ENCODE data around the gene LSM14A.
"Not testable (repeated sequence)": the region's sequence is repeated elsewhere in the genome, so short reads cannot be mapped to it uniquely, and the experiment has no call there.

The LSM14A gene
- total RNA-seq, result 31.4 to 83.0 (median 57.9) reads per million in 17 experiments

GRCh38 chr19:34171877-34172660 is at the start of gene LSM14A:
Gene LSM14A, plus strand, starts transcription at chr19:34172504. Its CDS starts 139 bp downstream, at chr19:34172643.
- DNase-seq, result peak; percentile 95 to 99 (median 96)

- DNase-seq, result no peak
Measured at GRCh38 chr19:34124828-34125227, 47.5 kb upstream of the LSM14A start.

GRCh38 chr19:34126966-34127365 is 45.3 kb upstream of the LSM14A start:
- DNase-seq, result no peak

DNA sequence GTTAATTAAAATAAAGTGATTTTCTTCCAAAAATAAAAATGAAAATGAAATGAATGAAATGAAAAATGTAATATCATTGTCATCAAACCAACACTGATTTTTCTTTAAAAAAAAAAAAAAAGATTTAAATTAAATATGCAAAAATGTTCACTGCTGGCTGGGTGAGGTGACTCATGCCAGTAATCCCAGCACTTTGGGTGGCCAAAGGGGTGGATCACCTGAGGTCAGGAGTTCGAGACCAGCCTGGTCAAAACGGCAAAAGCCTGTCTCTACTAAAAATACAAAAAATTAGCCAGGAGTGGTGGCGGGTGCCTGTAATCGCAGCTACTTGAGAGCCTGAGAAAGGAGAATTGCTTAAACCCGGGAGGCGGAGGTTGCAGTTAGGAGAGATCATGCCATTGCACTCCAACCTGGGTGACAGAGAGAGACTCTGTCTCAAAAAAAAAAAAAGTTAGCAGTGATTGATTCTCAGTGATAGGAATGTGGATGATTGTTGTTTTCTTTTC is 44.6 kb upstream of the LSM14A start:
- no peak for DNase-seq

DNA sequence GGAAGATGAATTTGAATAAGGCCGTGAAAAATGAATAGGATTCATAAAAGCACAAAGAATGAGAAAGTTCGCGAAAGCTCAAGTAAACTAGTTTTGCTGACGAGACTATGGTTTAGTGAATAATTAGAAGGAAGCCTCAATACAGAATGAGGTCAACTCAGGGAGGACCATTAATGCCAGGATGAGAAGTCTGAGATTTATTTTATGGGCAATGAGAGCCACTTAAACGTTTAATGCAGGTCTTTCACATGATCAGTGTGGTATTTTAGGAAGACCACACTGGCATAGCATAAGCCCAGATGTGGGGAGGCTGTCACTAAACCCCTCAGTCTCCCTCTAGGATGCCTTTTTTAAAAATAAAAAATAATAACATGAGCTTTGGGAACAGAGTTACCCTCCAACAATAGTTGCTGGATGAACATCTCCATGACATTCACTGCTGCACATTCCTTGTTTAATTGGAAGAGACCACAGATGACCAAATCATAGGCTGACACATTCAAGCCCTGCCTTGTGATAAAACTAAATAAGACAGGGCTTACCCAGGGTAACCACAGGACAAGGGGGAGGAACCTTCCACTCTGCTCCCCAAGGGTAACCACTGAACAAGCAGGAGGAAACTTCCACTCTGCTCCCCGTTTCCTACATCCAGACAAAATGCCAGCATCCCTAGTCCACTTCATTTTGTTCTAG is 43.6 kb upstream of the LSM14A start:
- no peak for DNase-seq

DNA sequence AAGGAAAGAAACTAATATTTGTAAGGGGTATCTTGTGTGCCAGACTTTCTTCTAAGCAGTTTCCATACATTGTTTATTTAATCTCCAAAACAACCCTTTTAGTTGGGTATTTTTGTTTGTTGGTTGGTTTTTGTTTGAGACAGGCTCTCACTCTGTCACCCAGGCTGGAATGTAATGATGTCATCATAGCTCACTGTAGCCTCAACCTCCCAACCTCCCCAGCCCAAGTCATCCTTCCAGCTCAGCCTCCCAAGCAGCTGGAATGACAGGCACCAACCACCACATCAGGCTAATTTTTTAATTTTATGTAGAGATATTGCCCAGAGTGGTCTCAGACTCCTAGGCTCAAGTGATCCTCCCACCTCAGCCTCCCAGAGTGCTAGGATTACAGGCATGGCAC is 41.2 kb upstream of the LSM14A start:
- DNase-seq, result no peak

DNA sequence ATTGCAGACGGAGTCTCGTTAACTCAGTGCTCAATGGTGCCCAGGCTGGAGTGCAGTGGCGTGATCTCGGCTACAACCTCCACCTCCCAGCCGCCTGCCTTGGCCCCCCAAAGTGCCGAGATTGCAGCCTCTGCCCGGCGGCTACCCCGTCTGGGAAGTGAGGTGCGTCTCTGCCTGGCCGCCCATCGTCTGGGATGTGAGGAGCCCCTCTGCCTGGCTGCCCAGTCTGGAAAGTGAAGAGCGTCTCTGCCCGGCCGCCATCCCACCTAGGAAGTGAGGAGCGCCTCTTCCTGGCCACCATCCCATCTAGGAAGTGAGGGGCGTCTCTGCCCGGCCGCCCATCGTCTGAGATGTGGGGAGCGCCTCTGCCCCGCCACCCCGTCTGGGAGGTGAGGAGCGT is 40.2 kb upstream of the LSM14A start:
- DNase-seq, result not testable (repeated sequence)

- not testable (repeated sequence) for DNase-seq
Measured at GRCh38 chr19:34132706-34133105, 39.6 kb upstream of the LSM14A start.

DNA sequence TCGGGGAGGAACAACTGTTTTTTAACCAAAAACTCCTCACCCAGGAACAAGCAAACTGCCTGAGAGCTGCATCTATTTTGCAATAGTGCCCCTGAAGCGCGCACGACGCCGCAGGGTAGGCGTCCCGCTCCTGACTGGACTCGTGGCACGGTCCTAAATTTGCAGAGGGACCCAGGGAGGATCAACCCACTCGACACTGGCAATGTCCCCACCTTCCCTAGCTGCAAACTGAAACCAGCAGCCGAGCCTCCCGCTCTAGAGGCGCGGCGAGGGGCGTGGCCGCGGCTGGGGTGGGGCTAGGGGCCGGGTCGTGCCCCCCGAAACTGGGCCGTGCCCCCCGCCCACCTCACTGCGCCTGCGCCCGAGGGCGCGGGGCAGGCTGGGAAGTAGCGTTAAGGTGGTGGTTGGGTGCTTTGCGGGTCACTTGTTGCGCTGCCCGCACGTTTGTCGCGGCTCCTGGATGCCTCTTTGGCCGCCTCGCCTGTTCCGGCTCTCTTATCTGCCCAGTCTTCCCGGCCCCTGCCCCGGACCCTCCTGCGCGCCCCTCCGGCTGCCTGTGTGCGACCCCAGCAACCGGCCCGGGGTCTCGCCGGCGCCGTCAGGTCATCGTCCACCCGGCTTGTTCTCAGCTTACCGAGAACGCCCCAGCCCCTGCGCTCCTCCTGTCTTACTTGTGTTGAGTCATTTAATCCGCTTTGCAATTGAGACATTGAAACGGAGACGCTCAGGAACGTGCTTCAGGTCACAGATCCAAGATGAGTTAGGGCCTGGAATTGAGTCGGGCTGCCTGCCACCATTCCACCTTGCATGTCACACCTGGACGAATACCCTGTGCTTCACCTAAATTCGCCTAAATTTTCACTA is 37.9 kb upstream of the LSM14A start:
- DNase-seq, result peak; percentile 89 to 97 (median 94)

DNA sequence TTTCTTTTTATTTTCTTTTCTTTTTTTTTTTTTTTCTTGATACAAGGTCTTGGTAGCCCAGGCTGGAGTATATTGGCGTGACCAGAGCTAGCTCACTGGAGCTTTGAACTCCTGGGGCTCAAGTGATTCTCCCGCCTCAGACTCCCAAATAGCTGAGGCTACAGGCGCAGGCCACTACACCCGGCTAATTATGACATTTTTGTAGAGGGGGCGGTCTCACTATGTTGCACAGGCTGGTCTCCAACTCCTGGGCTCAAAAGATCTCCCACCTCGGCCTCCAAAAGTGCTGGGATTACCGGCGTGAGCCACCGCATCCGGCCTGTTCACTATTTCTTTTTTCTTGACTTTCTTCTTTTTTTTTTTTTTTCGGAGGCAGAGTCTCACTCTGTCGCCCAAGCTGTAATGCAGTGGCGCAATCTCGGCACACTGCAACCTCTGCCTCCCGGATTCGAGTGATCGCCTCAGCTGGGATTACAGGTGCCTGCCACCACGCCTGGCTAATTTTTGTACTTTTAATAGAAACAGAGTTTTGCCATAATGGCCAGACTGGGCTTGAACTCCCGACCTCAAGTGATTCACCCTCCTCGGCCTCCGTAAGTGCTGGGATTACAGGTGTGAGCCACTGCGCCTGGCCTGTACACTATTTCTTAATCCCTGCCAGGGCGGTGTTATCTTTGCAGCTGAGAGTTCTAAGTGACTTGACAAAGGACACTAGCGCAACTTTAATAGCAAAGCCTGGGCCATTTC is 37.1 kb upstream of the LSM14A start:
- peak in 1 of 4 experiments; percentile 7 for DNase-seq

DNA sequence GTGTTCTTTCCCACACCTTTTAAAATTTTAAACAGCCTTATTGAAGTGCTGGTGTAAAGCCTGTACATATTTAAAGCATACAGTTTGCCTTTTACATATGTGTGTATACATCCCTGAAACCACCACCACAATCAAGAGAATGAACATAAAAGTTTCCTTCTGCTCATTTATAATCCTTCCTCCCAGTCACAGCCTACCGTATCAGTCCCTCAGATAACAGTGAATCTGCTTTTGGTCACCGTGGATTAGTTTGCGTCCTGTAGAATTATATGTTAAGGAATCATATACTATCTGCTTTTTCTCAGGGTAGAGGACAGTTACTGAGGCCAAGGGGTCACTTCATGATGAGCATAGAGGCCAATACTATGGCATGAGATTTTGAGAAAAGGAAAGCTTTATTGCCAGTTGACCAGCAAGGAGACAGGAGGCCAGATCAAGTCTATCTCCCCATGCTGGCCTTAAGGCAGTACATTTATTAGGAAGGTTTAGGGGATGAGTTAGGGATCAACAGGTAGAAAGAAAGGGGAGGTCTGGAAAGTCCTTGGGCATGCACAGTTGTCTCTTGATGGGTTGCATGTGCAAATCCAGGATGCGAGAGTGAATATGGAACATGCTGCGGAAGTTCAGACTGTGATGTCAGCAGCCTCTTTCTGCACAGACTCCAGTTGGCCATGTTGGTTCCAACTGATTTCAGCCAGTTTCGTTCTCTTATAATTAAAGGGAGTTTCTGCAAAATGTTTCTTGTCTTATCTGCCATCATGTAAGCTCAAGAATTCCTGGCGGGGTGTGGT is 36.3 kb upstream of the LSM14A start:
- DNase-seq, result no peak

- no peak for DNase-seq
Measured at GRCh38 chr19:34141025-34141424, 31.3 kb upstream of the LSM14A start.

- no peak for DNase-seq
Measured at GRCh38 chr19:34142440-34142839, 29.9 kb upstream of the LSM14A start.

DNA sequence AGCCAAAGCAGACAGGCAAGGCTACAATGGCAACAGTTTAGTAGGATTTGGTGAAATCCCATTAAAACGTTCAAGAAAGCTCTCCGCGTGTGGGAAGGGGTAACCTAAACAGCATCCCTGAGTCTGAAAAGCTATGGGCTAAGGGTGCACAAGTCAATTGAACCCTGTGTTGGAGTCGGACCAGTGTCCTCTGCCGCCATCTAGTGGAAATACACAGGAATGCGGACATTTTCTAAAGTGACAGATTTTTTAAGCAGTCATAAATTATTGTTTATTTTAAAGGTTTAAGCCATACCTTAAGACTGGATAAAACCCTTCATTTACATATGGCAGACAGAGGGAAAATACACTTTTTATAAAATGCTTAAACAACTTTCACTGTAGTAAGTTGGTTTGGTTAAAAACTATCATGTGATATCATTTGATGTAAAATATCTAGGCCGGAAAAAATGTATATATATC is 26.5 kb upstream of the LSM14A start:
- peak; percentile 64 to 73 (median 70) for DNase-seq

GRCh38 chr19:34148658-34149185 is 23.6 kb upstream of the LSM14A start:
- no peak for DNase-seq

- no peak for DNase-seq
Measured at GRCh38 chr19:34149873-34150272, 22.4 kb upstream of the LSM14A start.

GRCh38 chr19:34150558-34150957 is 21.7 kb upstream of the LSM14A start:
- no peak for DNase-seq

GRCh38 chr19:34151439-34151838 is 20.9 kb upstream of the LSM14A start:
- DNase-seq, result no peak

GRCh38 chr19:34154401-34154800 is 17.9 kb upstream of the LSM14A start:
- no peak for DNase-seq

- DNase-seq, result no peak
Measured at GRCh38 chr19:34155686-34156085, 16.6 kb upstream of the LSM14A start.

DNA sequence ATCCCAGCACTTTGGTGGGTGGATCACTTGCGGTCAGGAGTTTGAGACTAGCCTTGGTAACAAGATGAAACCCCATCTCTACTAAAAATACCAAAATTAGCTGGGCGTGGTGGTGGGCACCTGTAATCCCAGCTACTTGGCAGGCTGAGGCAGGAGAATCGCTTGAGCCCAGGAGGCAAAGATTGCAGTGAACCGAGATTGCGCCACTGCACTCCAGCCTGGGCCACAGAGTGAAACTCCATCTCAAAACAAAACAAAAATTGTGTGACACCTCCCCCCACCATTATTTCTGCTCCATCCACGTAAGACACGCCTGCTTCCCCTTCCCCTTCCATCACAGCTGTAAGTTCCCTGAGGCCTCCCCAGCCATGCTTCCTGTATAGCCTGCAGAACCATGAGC is 13.3 kb upstream of the LSM14A start:
- DNase-seq, result not testable (repeated sequence)

All from suppressor macrophage (primary cell).